Measurements from ENCODE around the gene NOC3L. TPM values are rescaled to one million over a fixed set of nuclear protein-coding genes. Genes with fewer than 3 reads are reported as not detected.

Gene NOC3L
- polyA plus RNA-seq, 1 of the 3 experiments (the other 2 are of a cell fraction) = 9.0 TPM

GRCh38 chr10:94299417-94299816 lies 63.3 kb downstream of the NOC3L start:
- WGBS (ENCODE audit: low lambda C conversion rate) = 36% methylated on average over 3 of the region's 3 CpGs
- TF ChIP-seq USF2 (IDR thresholded peaks at IDR 0.05; ENCODE audit: borderline replicate concordance, low read depth, low read length) = no peak
- peak; percentile 75; the same call in 1 of the 2 replicates for TF ChIP-seq TEAD4 (IDR thresholded peaks at IDR 0.05; ENCODE audit: borderline replicate concordance, insufficient read depth)
- TF ChIP-seq CHD2 (IDR thresholded peaks at IDR 0.05; ENCODE audit: low read length, partially characterized antibody) = peak; percentile 27
- TF ChIP-seq USF1 (IDR thresholded peaks at IDR 0.05; ENCODE audit: borderline replicate concordance, low read depth) = no peak
- TF ChIP-seq ZBTB33 (IDR thresholded peaks at IDR 0.05; ENCODE audit: borderline replicate concordance, low read depth) = peak; percentile 90
- peak; percentile 63 for TF ChIP-seq RXRA (IDR thresholded peaks at IDR 0.05; ENCODE audit: borderline replicate concordance, low read depth)
- TF ChIP-seq POLR2AphosphoS5 (IDR thresholded peaks at IDR 0.05; ENCODE audit: low read depth, low read length) = peak; percentile 58; the same call in 1 of the 2 replicates
- peak; percentile 83 for TF ChIP-seq PBX3 (IDR thresholded peaks at IDR 0.05)
- peak; percentile 96 for TF ChIP-seq TCF12 (IDR thresholded peaks at IDR 0.05)
- peak; percentile 83 for TF ChIP-seq NFIC (IDR thresholded peaks at IDR 0.05; ENCODE audit: borderline replicate concordance)
- TF ChIP-seq CTCF (IDR thresholded peaks at IDR 0.05) = no peak
- no peak for TF ChIP-seq REST (IDR thresholded peaks at IDR 0.05; ENCODE audit: low read depth, low read length)
- TF ChIP-seq JUND (IDR thresholded peaks at IDR 0.05) = peak; percentile 43; the same call in 1 of the 2 replicates
- TF ChIP-seq EP300 (IDR thresholded peaks at IDR 0.05; ENCODE audit: borderline replicate concordance in 1 of 2, low read depth in 1 of 2, low read length in 1 of 2) = peak in 1 of 2 experiments; percentile 54; a peak in 1 of 4 replicates
- DNase-seq = no peak
- CTCF ChIA-PET = interaction anchor here (0.8 to 1.1 kb wide), 3 partner anchors 10 to 145 kb away, joined by 4 to 7 read pairs (median 4); no protein-coding TSS in a partner anchor
- Histone ChIP-seq H3K27ac (ENCODE audit: low read depth in 2 of 2, low read length in 1 of 2) (no peak overlapping the region; a peak in 1 of 4 replicates), H3K9ac (no peak overlapping the region), H3K4me2 (no peak overlapping the region), H3K4me1 (ENCODE audit: control insufficient read depth in 1 of 2, insufficient read depth in 2 of 2, low read depth in 1 of 2, low read length in 1 of 2) (no peaks in the 10 kb centered on the region; a peak in 1 of 4 replicates), H3K4me3 (ENCODE audit: low read depth in 2 of 2, low read length in 1 of 2) (no peak overlapping the region), H3K36me3 (replicated peaks in 1 of 2; ENCODE audit: control insufficient read depth in 1 of 2, insufficient read depth in 2 of 2, low read length in 1 of 2) (no peaks in the 10 kb centered on the region), H3K9me2 (no peaks in the 10 kb centered on the region), H2AFZ (ENCODE audit: low read depth) (no peak overlapping the region), H3F3A (replicated peaks; ENCODE audit: insufficient read depth) (no peaks in the 10 kb centered on the region), H3K27me3 (ENCODE audit: insufficient read depth) (no peaks in the 10 kb centered on the region), H3K79me2 (ENCODE audit: insufficient read depth) (no peaks in the 10 kb centered on the region), H3K9me3 (no peaks in the 10 kb centered on the region), H4K20me1 (ENCODE audit: insufficient read depth) (no peaks in the 10 kb centered on the region)
- POLR2A ChIA-PET = no interaction called here

Data from SK-N-SH (cell line).